ENCODE data around the gene MCC.

MCC gene

GRCh38 chr5:113029614-113030013, 458.6 kb downstream of the MCC start:
- peak; percentile 94 for DNase-seq (ENCODE audit: low read depth)
- no peak for TF ChIP-seq CTCF (conservative IDR thresholded peaks at IDR 0.05; ENCODE audit: control insufficient read depth, insufficient read depth, low read depth, low read length)
- no peak overlapping the region for H3K4me3 ChIP-seq (ENCODE audit: control insufficient read depth, low read depth, low read length)

- DNase-seq (ENCODE audit: low read depth): no peak
- TF ChIP-seq CTCF (conservative IDR thresholded peaks at IDR 0.05; ENCODE audit: control insufficient read depth, insufficient read depth, low read depth, low read length): no peak
- H3K4me3 ChIP-seq (ENCODE audit: control insufficient read depth, low read depth, low read length): no peak overlapping the region
Observed at GRCh38 chr5:113027431-113027830, 460.8 kb downstream of the MCC start.

GRCh38 chr5:113027015-113027414, 461.2 kb downstream of the MCC start:
- TF ChIP-seq CTCF (conservative IDR thresholded peaks at IDR 0.05; ENCODE audit: control insufficient read depth, insufficient read depth, low read depth, low read length): no peak
- DNase-seq (ENCODE audit: low read depth): no peak
- no peak overlapping the region for H3K4me3 ChIP-seq (ENCODE audit: control insufficient read depth, low read depth, low read length)

DNA sequence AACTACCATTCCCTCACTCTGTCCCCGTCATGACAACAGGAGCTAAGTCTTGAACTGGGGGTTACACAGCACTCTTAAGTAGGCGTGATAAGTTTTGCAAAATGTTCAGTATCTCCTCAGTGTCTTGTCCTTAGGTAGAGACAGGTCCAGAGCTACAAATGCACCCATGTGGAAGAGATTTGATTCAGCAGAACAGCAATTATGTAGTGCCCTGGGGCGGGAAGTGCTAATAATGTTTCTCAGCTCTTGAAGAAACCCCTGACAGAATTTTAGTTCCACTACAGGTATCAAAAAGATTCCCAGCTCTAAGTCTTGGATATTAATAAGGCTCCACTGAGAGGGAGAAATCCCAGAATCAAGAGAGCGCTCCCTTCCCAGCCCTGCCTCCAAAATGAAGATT, 462.0 kb downstream of the MCC start:
- TF ChIP-seq CTCF (conservative IDR thresholded peaks at IDR 0.05; ENCODE audit: control insufficient read depth, insufficient read depth, low read depth, low read length): no peak
- no peak overlapping the region for H3K4me3 ChIP-seq (ENCODE audit: control insufficient read depth, low read depth, low read length)

DNA sequence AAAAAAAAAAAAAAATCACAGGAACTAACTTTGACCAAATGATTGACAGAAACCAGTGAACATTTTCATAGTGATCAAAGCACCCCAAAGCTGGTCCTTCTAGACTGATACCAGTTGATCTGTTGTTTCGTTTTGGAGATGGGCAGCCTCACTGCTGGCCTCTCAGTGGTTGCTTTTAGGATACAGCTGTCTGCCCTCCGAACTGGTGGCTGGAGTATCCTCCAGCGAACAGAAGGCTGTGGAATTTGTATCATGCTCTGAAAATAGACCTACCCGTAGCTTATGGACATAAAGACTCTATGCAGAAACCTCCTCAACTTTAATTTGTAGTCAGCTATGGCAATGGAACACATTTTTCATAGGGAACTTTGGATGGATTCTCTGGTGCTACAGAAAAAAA, 462.7 kb downstream of the MCC start:
- no peak overlapping the region for H3K4me3 ChIP-seq (ENCODE audit: control insufficient read depth, low read depth, low read length)
- DNase-seq (ENCODE audit: low read depth): no peak
- no peak for TF ChIP-seq CTCF (conservative IDR thresholded peaks at IDR 0.05; ENCODE audit: control insufficient read depth, insufficient read depth, low read depth, low read length)

More for the DNA sequence above, 462.0 kb downstream of the MCC start:
- DNase-seq (ENCODE audit: low read depth): no peak

GRCh38 chr5:113024076-113024697, 464.1 kb downstream of the MCC start:
- no peak for TF ChIP-seq CTCF (conservative IDR thresholded peaks at IDR 0.05; ENCODE audit: control insufficient read depth, insufficient read depth, low read depth, low read length)
- DNase-seq (ENCODE audit: low read depth): no peak
- no peak overlapping the region for H3K4me3 ChIP-seq (ENCODE audit: control insufficient read depth, low read depth, low read length)

DNA sequence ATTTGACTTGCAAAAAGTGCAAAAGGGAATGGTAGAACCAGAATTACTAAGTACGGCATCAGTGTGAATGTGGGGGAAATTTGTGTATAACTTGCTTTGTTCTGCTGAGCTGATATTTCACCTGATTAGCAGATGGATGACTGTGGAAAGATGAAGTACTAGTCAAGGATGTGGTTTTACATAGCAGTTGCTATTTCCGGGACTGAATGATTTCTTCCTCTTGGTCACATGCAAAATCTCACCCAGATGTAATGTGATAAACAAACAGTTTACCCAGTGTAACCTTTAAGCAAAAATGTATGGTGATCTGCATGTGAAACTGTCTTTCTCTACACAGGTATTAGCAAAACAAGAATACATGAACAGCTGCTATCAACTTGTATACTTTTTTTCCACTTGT, 465.6 kb downstream of the MCC start:
- no peak for TF ChIP-seq CTCF (conservative IDR thresholded peaks at IDR 0.05; ENCODE audit: control insufficient read depth, insufficient read depth, low read depth, low read length)
- no peak for DNase-seq (ENCODE audit: low read depth)

More for the DNA sequence above, 465.6 kb downstream of the MCC start:
- H3K4me3 ChIP-seq (ENCODE audit: control insufficient read depth, low read depth, low read length): no peak overlapping the region
